GM13976 (cell line): ENCODE data around the gene GPS1.

Experiments used
- DNase-seq: peaks from one replicate; pipeline ENCODE4 v3.0.0; 2012; ENCODE audit warnings: low spot score
- CTCF ChIP-seq: IDR thresholded peaks from 2 replicates; pipeline ENCODE4 v1.5.1; 2012; ENCODE audit warnings: borderline replicate concordance, mild to moderate bottlenecking; ENCODE audit not compliant: insufficient read depth; ENCODE audit errors: extremely low read depth, missing control alignments, control extremely low read depth
- in situ Hi-C: fragments of 300-500 bp; cut with MboI; formaldehyde crosslinking; loops from one replicate; pipeline ENCODE4 v1.12.0; 2022; ENCODE audit warnings: low sequenced_read_pairs, mixed read lengths, inconsistent platforms; ENCODE audit not compliant: unreplicated experiment

GPS1 gene

GRCh38 chr17:82055023-82055964 is 3.6 kb downstream of the GPS1 start:
- TF ChIP-seq CTCF = no peak
- in situ Hi-C loops = no loop called here
- no peak for DNase-seq

GRCh38 chr17:82055965-82056728 is 4.4 kb downstream of the GPS1 start:
- no peak for DNase-seq
- TF ChIP-seq CTCF = no peak
- in situ Hi-C loops = no loop called here

- in situ Hi-C loops = no loop called here
- DNase-seq = no peak
- no peak for TF ChIP-seq CTCF
Observed at GRCh38 chr17:82056729-82057621, 5.3 kb downstream of the GPS1 start.

- TF ChIP-seq CTCF = no peak
- no peak for DNase-seq
- in situ Hi-C loops = no loop called here
Observed at GRCh38 chr17:82058230-82058854, 6.6 kb downstream of the GPS1 start.

- in situ Hi-C loops = no loop called here
- DNase-seq = no peak
- no peak for TF ChIP-seq CTCF
Observed at GRCh38 chr17:82058855-82059249, 7.2 kb downstream of the GPS1 start.
